NT2/D1 (cell line): ENCODE data around the gene ETFA.

ENCODE experiments used
- SUZ12 ChIP-seq: IDR thresholded peaks from 2 replicates; pipeline ENCODE4 v1.6.1; 2011; ENCODE audit not compliant: insufficient read length, insufficient read depth; ENCODE audit errors: extremely low read depth
- YY1 ChIP-seq: IDR thresholded peaks from 2 replicates; pipeline ENCODE4 v1.6.1; 2011; ENCODE audit not compliant: insufficient read length, insufficient read depth
- ZNF274 ChIP-seq: IDR thresholded peaks from 2 replicates; pipeline ENCODE4 v1.6.1; 2011; ENCODE audit warnings: mild to moderate bottlenecking, low read depth, low read length

DNA sequence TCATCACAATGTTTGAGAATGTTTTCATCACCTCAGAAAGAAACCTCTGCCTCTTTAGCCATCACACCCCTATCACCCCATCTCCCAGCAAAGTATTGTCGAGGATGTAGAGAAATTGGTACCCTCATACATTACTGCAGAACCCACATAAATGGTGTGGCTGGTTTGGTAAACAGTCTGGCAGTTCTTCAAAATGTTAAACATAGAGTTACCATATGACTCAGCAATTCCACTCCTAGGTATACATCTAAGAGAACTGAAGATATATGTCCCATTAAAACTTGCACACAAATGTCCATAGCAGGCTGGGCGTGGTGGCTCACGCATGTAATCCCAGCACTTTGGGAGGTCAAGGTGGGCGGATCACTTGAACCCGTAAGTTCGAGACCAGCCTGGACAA, 8.7 kb upstream of the ETFA start:
- TF ChIP-seq SUZ12 (no peak), ZNF274 (no peak), YY1 (no peak)
